Mucosa of stomach (tissue), 1 donor: ENCODE data around the gene KRT3.

Source experiments
- H3K27me3 ChIP-seq: one replicate; pipeline ENCODE4 v1.7.0; 2013; ENCODE audit warnings: mild to moderate bottlenecking, low read length; ENCODE audit not compliant: control insufficient read depth, insufficient read depth
- H3K36me3 ChIP-seq: one replicate; pipeline ENCODE4 v1.7.0; 2013; ENCODE audit warnings: low read length; ENCODE audit not compliant: control insufficient read depth, insufficient read depth
- H3K4me1 ChIP-seq: one replicate; pipeline ENCODE4 v1.7.0; 2013; ENCODE audit warnings: mild to moderate bottlenecking, low read length; ENCODE audit not compliant: control insufficient read depth, insufficient read depth
- H3K4me3 ChIP-seq: one replicate; pipeline ENCODE4 v1.7.0; 2013; ENCODE audit warnings: low read length
- H3K9ac ChIP-seq: one replicate; pipeline ENCODE4 v1.7.0; 2013; ENCODE audit warnings: mild to moderate bottlenecking, low read length, moderate library complexity
- H3K9me3 ChIP-seq: one replicate; pipeline ENCODE4 v1.7.0; 2013; ENCODE audit warnings: mild to moderate bottlenecking, low read length, moderate library complexity; ENCODE audit not compliant: control insufficient read depth
- donor health status: Pancreatic carcinoma.

The KRT3 gene

GRCh38 chr12:52824741-52825410 lies 29.0 kb upstream of the KRT3 start:
- Histone ChIP-seq H3K4me1 (peaks cover 11% of the 10 kb centered on the region), H3K9ac (no peak overlapping the region), H3K4me3 (no peak overlapping the region), H3K9me3 (no peaks in the 10 kb centered on the region), H3K27me3 (peaks cover 5% of the 10 kb centered on the region), H3K36me3 (no peaks in the 10 kb centered on the region)

- H3K36me3 ChIP-seq = no peaks in the 10 kb centered on the region
- peaks cover 11% of the 10 kb centered on the region for H3K4me1 ChIP-seq
- H3K9me3 ChIP-seq = no peaks in the 10 kb centered on the region
- H3K4me3 ChIP-seq = no peak overlapping the region
- H3K9ac ChIP-seq = no peak overlapping the region
- H3K27me3 ChIP-seq = peaks cover 5% of the 10 kb centered on the region
Measured at GRCh38 chr12:52823761-52824450, 28.0 kb upstream of the KRT3 start.

GRCh38 chr12:52822771-52823510 lies 27.0 kb upstream of the KRT3 start:
- Histone ChIP-seq H3K4me1 (peaks cover 11% of the 10 kb centered on the region), H3K27me3 (peaks cover 6% of the 10 kb centered on the region), H3K4me3 (no peak overlapping the region), H3K36me3 (no peaks in the 10 kb centered on the region), H3K9ac (no peak overlapping the region), H3K9me3 (no peaks in the 10 kb centered on the region)

GRCh38 chr12:52821826-52822660 lies 26.1 kb upstream of the KRT3 start:
- Histone ChIP-seq H3K4me1 (peaks cover 11% of the 10 kb centered on the region), H3K36me3 (no peaks in the 10 kb centered on the region), H3K4me3 (no peak overlapping the region), H3K9me3 (no peaks in the 10 kb centered on the region), H3K9ac (no peak overlapping the region), H3K27me3 (peaks cover 13% of the 10 kb centered on the region)

- peaks cover 11% of the 10 kb centered on the region for H3K4me1 ChIP-seq
- no peaks in the 10 kb centered on the region for H3K36me3 ChIP-seq
- H3K9ac ChIP-seq = no peak overlapping the region
- no peaks in the 10 kb centered on the region for H3K9me3 ChIP-seq
- H3K27me3 ChIP-seq = peaks cover 14% of the 10 kb centered on the region
- no peak overlapping the region for H3K4me3 ChIP-seq
Measured at GRCh38 chr12:52821071-52821730, 25.3 kb upstream of the KRT3 start.

- peaks cover 14% of the 10 kb centered on the region for H3K27me3 ChIP-seq
Measured at GRCh38 chr12:52820521-52820920, 24.6 kb upstream of the KRT3 start.

GRCh38 chr12:52819731-52820510 lies 24.0 kb upstream of the KRT3 start:
- Histone ChIP-seq H3K4me3 (no peak overlapping the region), H3K27me3 (peaks cover 14% of the 10 kb centered on the region), H3K4me1 (peaks cover 11% of the 10 kb centered on the region), H3K9ac (no peak overlapping the region), H3K9me3 (no peaks in the 10 kb centered on the region), H3K36me3 (no peaks in the 10 kb centered on the region)

More at GRCh38 chr12:52820521-52820920, 24.6 kb upstream of the KRT3 start:
- Histone ChIP-seq H3K9ac (no peak overlapping the region), H3K36me3 (no peaks in the 10 kb centered on the region), H3K4me1 (peaks cover 11% of the 10 kb centered on the region), H3K4me3 (no peak overlapping the region), H3K9me3 (no peaks in the 10 kb centered on the region)

GRCh38 chr12:52818887-52819420 lies 23.0 kb upstream of the KRT3 start:
- H3K9ac ChIP-seq = no peak overlapping the region

GRCh38 chr12:52818388-52818787 lies 22.5 kb upstream of the KRT3 start:
- Histone ChIP-seq H3K27me3 (peaks cover 22% of the 10 kb centered on the region), H3K9ac (no peak overlapping the region), H3K4me3 (no peak overlapping the region), H3K4me1 (peaks cover 24% of the 10 kb centered on the region), H3K36me3 (no peaks in the 10 kb centered on the region), H3K9me3 (no peaks in the 10 kb centered on the region)

More at GRCh38 chr12:52818887-52819420, 23.0 kb upstream of the KRT3 start:
- Histone ChIP-seq H3K4me3 (no peak overlapping the region), H3K27me3 (peaks cover 17% of the 10 kb centered on the region), H3K36me3 (no peaks in the 10 kb centered on the region), H3K9me3 (no peaks in the 10 kb centered on the region), H3K4me1 (peaks cover 21% of the 10 kb centered on the region)

GRCh38 chr12:52817699-52818238 lies 21.9 kb upstream of the KRT3 start:
- Histone ChIP-seq H3K9ac (no peak overlapping the region), H3K4me1 (peaks cover 24% of the 10 kb centered on the region), H3K27me3 (peaks cover 25% of the 10 kb centered on the region), H3K9me3 (no peaks in the 10 kb centered on the region), H3K36me3 (no peaks in the 10 kb centered on the region), H3K4me3 (no peak overlapping the region)
